ENCODE results near the gene MAMLD1.
"Not testable (repeated sequence)": the region's sequence is repeated elsewhere in the genome, so short reads cannot be mapped to it uniquely, and the experiment has no call there.

The MAMLD1 gene, protein sequence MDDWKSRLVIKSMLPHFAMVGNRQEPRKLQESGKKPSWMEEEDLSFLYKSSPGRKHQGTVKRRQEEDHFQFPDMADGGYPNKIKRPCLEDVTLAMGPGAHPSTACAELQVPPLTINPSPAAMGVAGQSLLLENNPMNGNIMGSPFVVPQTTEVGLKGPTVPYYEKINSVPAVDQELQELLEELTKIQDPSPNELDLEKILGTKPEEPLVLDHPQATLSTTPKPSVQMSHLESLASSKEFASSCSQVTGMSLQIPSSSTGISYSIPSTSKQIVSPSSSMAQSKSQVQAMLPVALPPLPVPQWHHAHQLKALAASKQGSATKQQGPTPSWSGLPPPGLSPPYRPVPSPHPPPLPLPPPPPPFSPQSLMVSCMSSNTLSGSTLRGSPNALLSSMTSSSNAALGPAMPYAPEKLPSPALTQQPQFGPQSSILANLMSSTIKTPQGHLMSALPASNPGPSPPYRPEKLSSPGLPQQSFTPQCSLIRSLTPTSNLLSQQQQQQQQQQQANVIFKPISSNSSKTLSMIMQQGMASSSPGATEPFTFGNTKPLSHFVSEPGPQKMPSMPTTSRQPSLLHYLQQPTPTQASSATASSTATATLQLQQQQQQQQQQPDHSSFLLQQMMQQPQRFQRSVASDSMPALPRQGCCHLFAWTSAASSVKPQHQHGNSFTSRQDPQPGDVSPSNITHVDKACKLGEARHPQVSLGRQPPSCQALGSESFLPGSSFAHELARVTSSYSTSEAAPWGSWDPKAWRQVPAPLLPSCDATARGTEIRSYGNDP

DNA sequence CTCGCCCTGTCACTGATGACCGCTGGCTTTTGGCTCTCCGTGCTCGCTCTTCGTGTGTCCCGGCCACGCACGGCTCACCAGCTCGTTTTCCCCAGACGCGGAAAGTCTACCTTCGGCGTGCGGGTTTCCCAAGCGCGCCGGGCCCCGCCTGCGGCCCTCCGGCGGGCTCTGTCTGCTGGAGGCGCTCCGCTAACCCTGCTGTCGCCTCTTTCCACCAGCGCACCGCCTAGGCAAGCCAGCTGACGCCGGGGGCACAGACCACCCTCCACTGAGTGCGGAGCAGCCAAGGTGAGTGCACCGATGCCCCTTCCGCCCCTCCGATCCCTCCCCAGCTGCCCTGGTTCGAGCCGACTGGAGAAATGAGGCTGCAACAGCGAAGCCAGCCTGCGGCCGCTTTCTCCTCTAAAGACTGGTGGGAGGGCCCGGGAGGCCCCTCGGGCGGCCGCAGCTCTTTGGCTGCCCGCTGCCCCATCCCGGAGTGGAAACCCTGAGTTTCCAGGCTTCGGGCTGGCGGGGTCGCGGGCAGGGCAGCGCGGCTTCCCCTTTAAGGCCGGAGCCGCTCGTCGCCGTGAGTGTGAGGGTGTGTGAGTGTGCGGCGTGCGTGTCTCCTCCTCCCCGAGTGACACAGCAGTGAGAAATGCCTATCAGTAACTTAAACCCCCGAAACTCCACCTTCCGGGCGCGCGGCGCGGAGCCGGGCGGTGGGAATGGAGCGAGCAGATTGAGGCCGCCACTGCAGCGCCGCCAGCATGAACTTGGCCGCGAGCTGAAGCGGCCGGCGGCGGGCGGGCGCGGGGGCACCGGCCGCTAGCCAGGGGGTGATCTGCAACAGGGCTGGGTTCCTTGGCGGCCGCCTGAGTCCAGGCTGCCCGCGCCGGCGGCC is at the start of gene MAMLD1:
MAMLD1 (plus strand) TSS at position 719 of the 883 bp plus-strand sequence. CDS start 82,200 bp downstream, outside the sequence.
- DNase-seq (ENCODE audit: low read depth in 1 of 2, low spot score in 1 of 2): peak; percentile 24 to 41

DNA sequence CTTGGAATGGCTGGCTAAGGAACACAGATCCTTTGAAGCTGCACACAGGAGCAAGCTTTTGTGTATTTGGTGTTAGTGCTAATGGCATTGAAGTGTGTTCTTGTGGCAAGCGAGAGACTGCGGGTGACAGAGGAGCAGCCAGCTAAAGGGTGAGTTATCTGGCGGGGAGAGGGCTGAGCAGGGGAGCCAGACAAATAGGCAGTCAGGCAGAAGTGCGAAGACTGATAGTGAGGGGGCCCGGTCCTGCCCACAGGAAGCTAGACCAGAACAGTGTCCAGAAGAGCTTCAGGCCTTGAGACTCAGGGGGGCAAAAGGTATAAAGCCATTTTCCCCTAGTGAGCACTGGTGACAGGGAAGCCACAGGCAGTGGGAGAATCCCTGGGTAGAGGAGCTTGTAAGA is 49.6 kb upstream of the MAMLD1 start:
- no peak for DNase-seq (ENCODE audit: low read depth in 1 of 2, low spot score in 1 of 2)

GRCh38 chrX:150314186-150314585 is 48.9 kb upstream of the MAMLD1 start:
- no peak for DNase-seq (ENCODE audit: low read depth in 1 of 2, low spot score in 1 of 2)

GRCh38 chrX:150316564-150316963 is 46.6 kb upstream of the MAMLD1 start:
- DNase-seq (ENCODE audit: low read depth in 1 of 2, low spot score in 1 of 2): no peak

GRCh38 chrX:150323020-150323419 is 40.1 kb upstream of the MAMLD1 start:
- DNase-seq (ENCODE audit: low read depth in 1 of 2, low spot score in 1 of 2): no peak

DNA sequence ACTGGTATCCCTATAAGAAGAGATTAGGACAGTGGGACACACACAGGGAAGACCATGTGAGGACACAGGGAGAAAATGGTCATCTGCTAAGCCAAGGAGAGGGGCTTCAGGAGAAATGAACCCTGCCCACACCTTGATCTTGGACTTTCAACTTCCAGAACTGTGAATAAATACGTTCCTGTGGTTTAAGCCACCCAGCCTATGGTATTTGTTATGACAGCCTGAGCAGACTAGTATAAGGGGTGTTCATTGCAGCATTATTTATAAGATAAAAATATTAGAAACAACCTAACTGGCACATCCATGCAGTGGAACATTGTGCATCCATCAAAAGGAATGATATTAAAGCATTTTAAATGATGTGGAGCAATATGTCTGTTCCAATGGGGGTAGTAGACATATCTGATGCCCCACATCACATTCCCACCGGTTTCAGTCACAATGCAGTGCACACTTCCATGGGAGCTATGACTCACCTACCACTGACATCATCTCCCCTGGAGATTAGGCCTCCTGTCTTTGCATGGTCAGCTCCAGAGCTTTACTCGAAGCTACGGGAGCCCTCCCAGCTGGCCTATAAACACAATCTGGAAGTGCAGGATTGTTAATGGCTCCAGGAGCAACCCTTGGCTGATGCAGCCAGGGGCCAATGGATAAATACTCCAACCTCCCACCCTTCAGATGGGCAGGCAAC is 38.9 kb upstream of the MAMLD1 start:
- no peak for DNase-seq (ENCODE audit: low read depth in 1 of 2, low spot score in 1 of 2)

DNA sequence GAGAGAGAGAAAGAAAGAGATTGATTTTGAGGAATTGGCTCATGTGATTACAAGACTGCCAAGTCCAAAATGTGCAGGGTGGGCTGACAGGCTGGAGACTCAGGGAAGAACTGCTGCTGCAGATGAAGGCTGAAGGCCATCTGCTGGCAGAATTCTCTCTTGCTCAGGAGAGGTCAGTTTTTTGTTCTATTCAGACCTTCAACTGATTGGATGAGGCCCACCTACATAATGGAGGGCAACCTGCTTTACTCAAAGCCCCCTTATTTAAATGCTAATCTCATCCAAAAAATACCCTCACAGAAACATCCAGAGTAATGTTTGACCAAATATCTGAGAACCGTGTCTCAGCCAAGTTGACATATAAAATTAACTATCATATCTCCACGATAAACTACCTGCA is 38.2 kb upstream of the MAMLD1 start:
- DNase-seq (ENCODE audit: low read depth in 1 of 2, low spot score in 1 of 2): no peak

- DNase-seq (ENCODE audit: low read depth in 1 of 2, low spot score in 1 of 2): no peak
Measured at GRCh38 chrX:150326541-150327247, 36.4 kb upstream of the MAMLD1 start.

- no peak for DNase-seq (ENCODE audit: low read depth in 1 of 2, low spot score in 1 of 2)
Measured at GRCh38 chrX:150329282-150329681, 33.8 kb upstream of the MAMLD1 start.

DNA sequence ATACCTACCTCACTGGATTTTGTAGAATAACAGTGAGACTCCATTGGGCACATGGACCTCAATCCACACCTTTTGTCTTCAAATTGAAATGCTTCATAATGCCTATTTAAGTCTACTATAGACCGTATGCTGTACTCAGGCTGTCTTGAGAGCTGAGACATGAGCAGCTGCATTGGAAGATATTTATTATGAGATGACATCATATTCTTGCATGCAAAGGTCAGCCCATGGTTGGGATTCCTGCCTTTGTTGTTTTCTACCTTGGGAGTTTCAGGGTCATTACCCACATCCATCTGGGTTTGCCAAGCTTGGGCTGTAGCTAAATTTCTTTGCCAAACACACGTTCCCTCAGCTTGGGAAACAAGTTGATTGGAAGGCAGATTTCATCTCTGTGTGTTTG is 33.2 kb upstream of the MAMLD1 start:
- no peak for DNase-seq (ENCODE audit: low read depth in 1 of 2, low spot score in 1 of 2)

- no peak for DNase-seq (ENCODE audit: low read depth in 1 of 2, low spot score in 1 of 2)
Measured at GRCh38 chrX:150332023-150332422, 31.1 kb upstream of the MAMLD1 start.

DNA sequence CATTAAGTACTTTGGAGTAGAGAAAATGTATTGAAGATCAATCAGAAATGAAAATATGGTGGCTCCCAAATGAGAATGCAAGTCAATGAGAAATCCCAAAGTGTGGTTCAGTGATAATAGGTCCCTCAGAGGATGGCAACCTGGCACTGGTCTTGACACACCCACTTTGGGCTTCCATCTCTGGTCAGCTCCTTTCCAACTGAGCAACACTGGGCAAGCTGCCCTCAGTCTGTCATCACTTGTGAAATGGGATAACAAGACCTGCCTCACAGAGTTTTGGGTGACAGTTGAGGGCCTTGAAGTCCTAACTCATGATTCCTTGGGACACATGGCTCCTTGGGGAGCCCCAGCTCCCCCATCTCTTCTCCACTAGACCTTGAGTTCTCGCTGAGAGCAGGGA is 29.0 kb upstream of the MAMLD1 start:
- DNase-seq (ENCODE audit: low read depth in 1 of 2, low spot score in 1 of 2): no peak

GRCh38 chrX:150334981-150335380 is 28.1 kb upstream of the MAMLD1 start:
- no peak for DNase-seq (ENCODE audit: low read depth in 1 of 2, low spot score in 1 of 2)

GRCh38 chrX:150337026-150337425 is 26.1 kb upstream of the MAMLD1 start:
- no peak for DNase-seq (ENCODE audit: low read depth in 1 of 2, low spot score in 1 of 2)

DNA sequence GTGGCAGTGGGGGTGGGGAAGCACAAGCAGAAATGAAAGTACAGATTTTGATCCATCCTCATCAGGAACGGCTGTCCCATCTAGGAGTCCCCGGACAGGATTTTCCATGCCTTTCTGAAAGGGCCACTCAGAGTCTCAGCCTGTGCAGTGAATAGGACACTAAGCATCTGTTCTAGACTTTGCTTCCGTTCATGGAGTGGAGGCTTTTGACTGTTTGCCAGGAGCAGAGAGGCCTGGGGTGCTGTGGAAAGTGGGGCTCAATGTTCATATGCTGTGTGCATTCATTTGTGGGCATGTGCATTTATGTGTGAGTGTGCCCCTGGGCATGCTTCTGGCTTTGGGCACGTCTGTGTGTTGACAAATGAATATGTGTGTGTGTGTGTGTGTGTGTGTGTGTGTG is 25.6 kb upstream of the MAMLD1 start:
- DNase-seq (ENCODE audit: low read depth in 1 of 2, low spot score in 1 of 2): no peak

DNA sequence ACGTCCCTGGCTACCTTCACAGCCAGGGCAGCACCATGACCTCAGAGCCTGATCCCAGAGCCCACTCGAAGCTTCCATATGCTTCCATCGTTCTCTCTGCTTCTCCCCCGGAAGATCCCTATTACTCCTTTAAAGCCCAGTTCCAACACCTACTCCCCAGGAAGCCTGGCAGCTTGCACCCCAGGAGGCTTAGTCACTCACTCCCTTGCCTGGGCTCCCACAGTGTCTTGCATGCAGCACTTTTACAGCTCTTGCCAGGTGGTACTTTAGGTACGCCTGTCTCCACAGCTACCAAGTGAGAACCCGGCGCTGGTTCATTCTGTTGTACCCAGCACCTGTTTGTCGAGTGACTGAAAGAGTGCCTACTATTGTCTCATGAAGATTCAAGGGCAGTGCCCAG is 24.5 kb upstream of the MAMLD1 start:
- no peak for DNase-seq (ENCODE audit: low read depth in 1 of 2, low spot score in 1 of 2)

DNA sequence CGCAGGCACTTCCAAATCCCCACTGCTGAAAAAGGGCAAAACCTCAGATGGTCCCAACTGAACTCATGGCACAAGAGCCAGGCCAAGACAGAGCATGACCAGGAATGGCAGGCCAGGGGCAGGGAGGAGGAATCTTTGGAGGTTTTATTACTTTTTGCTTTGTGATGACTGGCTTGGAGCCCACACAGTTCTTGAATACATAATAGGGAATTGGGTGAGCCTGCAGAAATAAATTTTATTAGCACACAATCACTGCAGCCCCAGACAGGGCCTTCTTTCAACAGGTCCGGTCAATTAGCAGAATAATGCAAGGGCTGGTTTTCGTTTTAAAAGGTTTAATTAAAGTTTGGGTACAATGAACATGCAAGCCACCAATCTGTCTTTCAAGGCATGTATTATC is 23.4 kb upstream of the MAMLD1 start:
- no peak for DNase-seq (ENCODE audit: low read depth in 1 of 2, low spot score in 1 of 2)

GRCh38 chrX:150340326-150340725 is 22.8 kb upstream of the MAMLD1 start:
- not testable (repeated sequence) for DNase-seq (ENCODE audit: low read depth in 1 of 2, low spot score in 1 of 2)

- no peak for DNase-seq (ENCODE audit: low read depth in 1 of 2, low spot score in 1 of 2)
Measured at GRCh38 chrX:150347471-150347870, 15.6 kb upstream of the MAMLD1 start.

DNA sequence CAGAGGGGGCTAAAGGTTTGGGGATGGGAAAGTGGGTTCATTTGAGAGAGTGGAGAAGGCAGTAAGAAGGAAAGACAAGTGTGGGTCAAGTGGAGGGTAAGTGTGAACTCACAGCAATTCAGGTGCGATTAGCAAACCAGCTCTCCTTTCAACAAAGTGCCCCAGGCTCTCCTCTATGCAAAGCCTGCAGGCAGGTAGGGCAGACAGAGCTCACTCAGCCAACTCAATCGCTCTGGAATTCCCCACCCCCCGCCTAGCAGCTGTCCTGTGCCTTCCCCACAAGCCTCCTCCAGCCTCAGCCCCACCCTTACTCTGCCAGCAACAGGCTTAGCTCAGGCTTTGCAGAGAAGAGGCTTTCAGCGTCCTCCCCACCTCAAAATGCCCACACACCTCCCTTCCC is 14.8 kb upstream of the MAMLD1 start:
- DNase-seq (ENCODE audit: low read depth in 1 of 2, low spot score in 1 of 2): no peak
